Liver (tissue), 9 donors: Measurements from ENCODE around the gene KCNMB1. TPM values are rescaled to one million over a fixed set of nuclear protein-coding genes. Genes with fewer than 3 reads are reported as not detected.
"Not testable (repeated sequence)": the region's sequence is repeated elsewhere in the genome, so short reads cannot be mapped to it uniquely, and the experiment has no call there.

Experiments used
- DNase-seq: peaks from one replicate; pipeline ENCODE4 v3.0.0-alpha.2; 2017; ENCODE audit warnings: low spot score
- H3K27ac ChIP-seq, 2 donors: one replicate each; pipeline ENCODE4 v1.7.0; 2013; ENCODE audit warnings: inconsistent platforms in 2 of 2, low read length in 2 of 2, control low read depth in 1 of 2, low read depth in 1 of 2, mild to moderate bottlenecking in 1 of 2
- H3K27me3 ChIP-seq, 4 donors: one replicate each; pipeline versions ENCODE4 v1.6.1 to v1.7.0; 2013; ENCODE audit warnings: low read length in 3 of 4, inconsistent platforms in 1 of 4, mild to moderate bottlenecking in 1 of 4, moderate library complexity in 1 of 4; ENCODE audit not compliant: control insufficient read depth in 4 of 4, insufficient read depth in 4 of 4
- H3K36me3 ChIP-seq, 4 donors: one replicate each; pipeline versions ENCODE4 v1.6.1 to v1.7.0; 2013; ENCODE audit warnings: low read length in 3 of 4, mild to moderate bottlenecking in 3 of 4, low read depth in 1 of 4, moderate library complexity in 1 of 4; ENCODE audit not compliant: control insufficient read depth in 4 of 4, insufficient read depth in 3 of 4
- H3K4me1 ChIP-seq, 4 donors: one replicate each; pipeline versions ENCODE4 v1.6.1 to v1.7.0; 2013; ENCODE audit warnings: low read length in 3 of 4, mild to moderate bottlenecking in 3 of 4, moderate library complexity in 1 of 4; ENCODE audit not compliant: control insufficient read depth in 4 of 4, insufficient read depth in 4 of 4
- H3K4me3 ChIP-seq, 3 donors: one replicate each; pipeline versions ENCODE4 v1.6.1 to v1.7.0; 2013; ENCODE audit warnings: low read length in 3 of 3, control low read depth in 1 of 3, low read depth in 1 of 3, mild to moderate bottlenecking in 1 of 3
- H3K9ac ChIP-seq, 2 donors: one replicate each; pipeline ENCODE4 v1.7.0; 2013; ENCODE audit warnings: low read length in 2 of 2, mild to moderate bottlenecking in 2 of 2, moderate library complexity in 2 of 2, control low read depth in 1 of 2, low read depth in 1 of 2
- H3K9me3 ChIP-seq, 4 donors: one replicate each; pipeline versions ENCODE4 v1.6.1 to v1.7.0; 2013; ENCODE audit warnings: low read length in 3 of 4; ENCODE audit not compliant: control insufficient read depth in 4 of 4
- EGR1 ChIP-seq, 2 donors: IDR thresholded peaks; 2 replicates each; pipeline ENCODE4 v1.6.1; 2016 to 2018; ENCODE audit warnings: antibody characterized with exemption in 2 of 2, low read depth in 2 of 2
- FOXA1 ChIP-seq: IDR thresholded peaks from 2 replicates; pipeline ENCODE4 v1.6.1; 2016; ENCODE audit warnings: antibody characterized with exemption
- FOXA2 ChIP-seq: IDR thresholded peaks from 2 replicates; pipeline ENCODE4 v1.6.1; 2016; ENCODE audit warnings: antibody characterized with exemption
- GABPA ChIP-seq, 2 donors: IDR thresholded peaks in 1 of 2; conservative IDR thresholded peaks in 1 of 2; 2 replicates each; pipeline ENCODE4 v1.6.1; 2016; ENCODE audit warnings: antibody characterized with exemption in 2 of 2, mild to moderate bottlenecking in 1 of 2, moderate library complexity in 1 of 2
- HNF4A ChIP-seq, 2 donors: conservative IDR thresholded peaks; 2 replicates each; pipeline ENCODE4 v1.6.1; 2016; ENCODE audit warnings: antibody characterized with exemption in 2 of 2, mild to moderate bottlenecking in 2 of 2
- HNF4G ChIP-seq: IDR thresholded peaks from 2 replicates; pipeline ENCODE4 v1.6.1; 2016; ENCODE audit warnings: antibody characterized with exemption
- JUND ChIP-seq, 2 donors: IDR thresholded peaks; 2 replicates each; pipeline ENCODE4 v1.6.1; 2016; ENCODE audit warnings: antibody characterized with exemption in 2 of 2
- NR2F2 ChIP-seq: IDR thresholded peaks from 2 replicates; pipeline ENCODE4 v1.6.1; 2016; ENCODE audit warnings: antibody characterized with exemption
- RAD21 ChIP-seq, 2 donors: IDR thresholded peaks; 2 replicates each; pipeline ENCODE4 v1.6.1; 2016; ENCODE audit warnings: antibody characterized with exemption in 2 of 2, mild to moderate bottlenecking in 2 of 2
- RXRA ChIP-seq, 2 donors: IDR thresholded peaks; 2 replicates each; pipeline ENCODE4 v1.6.1; 2017 to 2018; ENCODE audit warnings: antibody characterized with exemption in 2 of 2, mild to moderate bottlenecking in 1 of 2
- SP1 ChIP-seq: IDR thresholded peaks from 2 replicates; pipeline ENCODE4 v1.6.1; 2018; ENCODE audit warnings: antibody characterized with exemption, mild to moderate bottlenecking
- TAF1 ChIP-seq: conservative IDR thresholded peaks from 2 replicates; pipeline ENCODE4 v1.6.1; 2016; ENCODE audit warnings: antibody characterized with exemption, mild to moderate bottlenecking
- YY1 ChIP-seq: IDR thresholded peaks from 2 replicates; pipeline ENCODE4 v1.6.1; 2016; ENCODE audit warnings: antibody characterized with exemption, mild to moderate bottlenecking
- WGBS: extraction: QIAGEN DNeasy Blood & Tissue Kit; methylation state at CpG from one replicate; pipeline ENCODE4 v1.1.7; 2013; 5-methylcytosine and 5-hydroxymethylcytosine counted together
- polyA plus RNA-seq, 2 donors: library from polyadenylated mRNA; stranded (reverse) in 1 of 2; unstranded in 1 of 2; fragments of 200-250 nt in 1 of 2; fragments of >200 nt in 1 of 2; fragmentation: Nextera tagmentation in 1 of 2; extraction: Ambion mirVana in 1 of 2; gene quantifications; one replicate each; pipeline versions ENCODE4 v1.2.1 to v1.2.3, GENCODE V29; 2013 to 2015
- total RNA-seq, 2 donors: library from RNA; depleted of rRNA; stranded (reverse); fragments of >200 nt; gene quantifications; one replicate each; pipeline ENCODE4 v1.2.3, GENCODE V29; 2014
- TF ChIP-seq, protein P1 (sequence below): IDR thresholded peaks from 2 replicates; pipeline ENCODE4 v1.6.1; 2016; ENCODE audit warnings: antibody characterized with exemption
- TF ChIP-seq, protein P2 (sequence below): IDR thresholded peaks from 2 replicates; pipeline ENCODE4 v1.6.1; 2016; ENCODE audit warnings: antibody characterized with exemption
- TF ChIP-seq, protein P3 (sequence below): fragments of 150-350 bp; IDR thresholded peaks from 2 replicates; pipeline ENCODE4 v1.5.1; 2017; ENCODE audit warnings: improper control_type of control experiment, low read depth, low read length; ENCODE audit not compliant: missing input control
- TF ChIP-seq, protein P4 (sequence below): IDR thresholded peaks from 2 replicates; pipeline ENCODE4 v1.6.1; 2016; ENCODE audit warnings: antibody characterized with exemption, mild to moderate bottlenecking
- TF ChIP-seq, protein P5 (sequence below): IDR thresholded peaks from 2 replicates; pipeline ENCODE4 v1.6.1; 2016; ENCODE audit warnings: antibody characterized with exemption
- donor health status: healthy.
- donor health status: healthy.
- donor health status: healthy.
- donor health status: healthy.
- donor health status: healthy.

The KCNMB1 gene
- total and polyA plus RNA-seq, 4 donors = 0.04 to 0.31 (median 0.20) TPM

DNA sequence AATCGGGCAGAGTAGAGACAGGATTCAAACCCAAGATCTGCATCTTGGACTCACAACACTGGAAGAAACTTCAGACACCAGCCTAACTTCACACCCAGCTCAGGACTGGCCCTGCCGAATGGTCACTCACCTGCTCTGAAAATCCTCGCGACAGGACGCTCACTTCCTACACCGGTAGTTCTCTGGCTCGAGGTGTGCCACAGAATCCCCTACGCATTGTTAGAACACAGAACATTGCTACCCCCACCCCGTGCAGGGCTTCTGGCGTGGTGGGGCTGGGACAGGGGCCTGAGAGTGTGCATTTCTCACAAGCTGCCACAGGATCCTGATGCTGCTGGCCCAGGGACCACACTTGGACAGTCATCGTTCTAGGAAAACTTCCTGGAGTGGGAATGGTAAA is 12.1 kb downstream of the KCNMB1 start:
- H3K27ac ChIP-seq = no peak overlapping the region
- no peaks in the 10 kb centered on the region for H3K4me1 ChIP-seq
- TF ChIP-seq, protein P1, sequence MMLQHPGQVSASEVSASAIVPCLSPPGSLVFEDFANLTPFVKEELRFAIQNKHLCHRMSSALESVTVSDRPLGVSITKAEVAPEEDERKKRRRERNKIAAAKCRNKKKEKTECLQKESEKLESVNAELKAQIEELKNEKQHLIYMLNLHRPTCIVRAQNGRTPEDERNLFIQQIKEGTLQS = no peak
- no peak for TF ChIP-seq JUND (IDR thresholded peaks at IDR 0.05)
- TF ChIP-seq HNF4G = no peak
- no peak for TF ChIP-seq FOXA2
- TF ChIP-seq NR2F2 = no peak
- TF ChIP-seq, protein P2, sequence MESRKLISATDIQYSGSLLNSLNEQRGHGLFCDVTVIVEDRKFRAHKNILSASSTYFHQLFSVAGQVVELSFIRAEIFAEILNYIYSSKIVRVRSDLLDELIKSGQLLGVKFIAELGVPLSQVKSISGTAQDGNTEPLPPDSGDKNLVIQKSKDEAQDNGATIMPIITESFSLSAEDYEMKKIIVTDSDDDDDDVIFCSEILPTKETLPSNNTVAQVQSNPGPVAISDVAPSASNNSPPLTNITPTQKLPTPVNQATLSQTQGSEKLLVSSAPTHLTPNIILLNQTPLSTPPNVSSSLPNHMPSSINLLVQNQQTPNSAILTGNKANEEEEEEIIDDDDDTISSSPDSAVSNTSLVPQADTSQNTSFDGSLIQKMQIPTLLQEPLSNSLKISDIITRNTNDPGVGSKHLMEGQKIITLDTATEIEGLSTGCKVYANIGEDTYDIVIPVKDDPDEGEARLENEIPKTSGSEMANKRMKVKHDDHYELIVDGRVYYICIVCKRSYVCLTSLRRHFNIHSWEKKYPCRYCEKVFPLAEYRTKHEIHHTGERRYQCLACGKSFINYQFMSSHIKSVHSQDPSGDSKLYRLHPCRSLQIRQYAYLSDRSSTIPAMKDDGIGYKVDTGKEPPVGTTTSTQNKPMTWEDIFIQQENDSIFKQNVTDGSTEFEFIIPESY = no peak
- no peak for TF ChIP-seq GABPA (IDR thresholded peaks at IDR 0.05 in 1 of 2, conservative IDR thresholded peaks at IDR 0.05 in 1 of 2)
- no peak for TF ChIP-seq RXRA (IDR thresholded peaks at IDR 0.05)
- no peak for TF ChIP-seq SP1
- no peak for TF ChIP-seq EGR1 (IDR thresholded peaks at IDR 0.05; ENCODE audit: low read depth in 2 of 2)
- no peak for TF ChIP-seq FOXA1
- no peak for TF ChIP-seq RAD21 (IDR thresholded peaks at IDR 0.05)
- TF ChIP-seq HNF4A (conservative IDR thresholded peaks at IDR 0.05) = no peak
- TF ChIP-seq YY1 = no peak
- no peaks in the 10 kb centered on the region for H3K9me3 ChIP-seq
- DNase-seq = no peak
- no peak overlapping the region for H3K9ac ChIP-seq
- no peaks in the 10 kb centered on the region for H3K27me3 ChIP-seq
- H3K36me3 ChIP-seq = no peaks in the 10 kb centered on the region
- WGBS = 90% methylated on average over 11 of the region's 11 CpGs
- H3K4me3 ChIP-seq = no peak overlapping the region

DNA sequence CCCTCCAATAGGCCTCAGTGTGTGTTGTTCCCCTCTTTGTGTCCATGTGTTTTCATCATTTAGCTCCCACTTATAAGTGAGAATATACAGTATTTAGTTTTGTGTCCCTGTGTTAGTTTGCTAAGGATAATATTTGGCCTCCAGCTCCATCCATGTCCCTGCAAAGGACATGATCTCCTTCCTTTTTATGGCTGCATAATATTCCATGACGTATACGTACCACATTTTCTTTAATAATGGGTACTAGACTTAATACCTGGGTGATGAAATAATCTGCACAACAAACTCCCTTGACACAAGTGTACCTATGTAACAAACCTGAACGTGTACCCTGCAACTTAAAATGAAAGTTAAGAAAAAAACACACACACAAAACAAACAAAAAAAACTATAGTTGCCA is 12.6 kb downstream of the KCNMB1 start:
- 86% methylated on average over 3 of the region's 3 CpGs for WGBS
- H3K9me3 ChIP-seq, H3K27me3 ChIP-seq, H3K9ac ChIP-seq, H3K4me1 ChIP-seq, DNase-seq, H3K4me3 ChIP-seq, H3K36me3 ChIP-seq, H3K27ac ChIP-seq: not testable (repeated sequence)

DNA sequence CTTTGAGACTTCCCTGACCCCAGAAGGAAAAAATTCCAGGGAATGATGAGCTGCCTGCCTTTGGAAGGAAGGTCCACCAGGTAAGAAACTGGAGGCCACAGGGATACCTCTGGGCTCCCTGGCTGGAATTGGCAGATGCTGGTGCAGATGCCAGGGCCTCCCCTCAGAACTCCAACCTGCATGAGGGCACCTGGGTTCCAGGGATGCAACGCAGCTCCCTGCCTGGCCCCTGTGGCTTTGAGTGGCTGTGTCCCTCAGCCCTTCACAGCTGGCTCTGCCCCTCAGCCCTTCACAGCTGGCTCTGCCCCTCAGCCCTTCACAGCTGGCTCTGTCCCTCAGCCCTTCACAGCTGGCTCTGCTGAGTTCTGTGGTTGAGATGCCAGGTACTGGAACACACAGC is 13.9 kb downstream of the KCNMB1 start:
- 87% methylated on average over 1 of the region's 1 CpG for WGBS
- no peak overlapping the region for H3K27ac ChIP-seq
- no peak overlapping the region for H3K4me3 ChIP-seq

More for the DNA sequence above, 13.9 kb downstream of the KCNMB1 start:
- H3K9me3 ChIP-seq = no peaks in the 10 kb centered on the region
- DNase-seq = no peak
- no peaks in the 10 kb centered on the region for H3K36me3 ChIP-seq
- no peaks in the 10 kb centered on the region for H3K4me1 ChIP-seq
- TF ChIP-seq TAF1 (no peak), RAD21 (IDR thresholded peaks at IDR 0.05) (no peak), FOXA2 (no peak), JUND (IDR thresholded peaks at IDR 0.05) (no peak), EGR1 (IDR thresholded peaks at IDR 0.05; ENCODE audit: low read depth in 2 of 2) (no peak), FOXA1 (no peak), GABPA (IDR thresholded peaks at IDR 0.05 in 1 of 2, conservative IDR thresholded peaks at IDR 0.05 in 1 of 2) (no peak), YY1 (no peak), NR2F2 (no peak), HNF4G (no peak), SP1 (no peak), RXRA (IDR thresholded peaks at IDR 0.05) (no peak), HNF4A (conservative IDR thresholded peaks at IDR 0.05) (no peak)
- TF ChIP-seq, protein P2 = no peak
- TF ChIP-seq, protein P3, sequence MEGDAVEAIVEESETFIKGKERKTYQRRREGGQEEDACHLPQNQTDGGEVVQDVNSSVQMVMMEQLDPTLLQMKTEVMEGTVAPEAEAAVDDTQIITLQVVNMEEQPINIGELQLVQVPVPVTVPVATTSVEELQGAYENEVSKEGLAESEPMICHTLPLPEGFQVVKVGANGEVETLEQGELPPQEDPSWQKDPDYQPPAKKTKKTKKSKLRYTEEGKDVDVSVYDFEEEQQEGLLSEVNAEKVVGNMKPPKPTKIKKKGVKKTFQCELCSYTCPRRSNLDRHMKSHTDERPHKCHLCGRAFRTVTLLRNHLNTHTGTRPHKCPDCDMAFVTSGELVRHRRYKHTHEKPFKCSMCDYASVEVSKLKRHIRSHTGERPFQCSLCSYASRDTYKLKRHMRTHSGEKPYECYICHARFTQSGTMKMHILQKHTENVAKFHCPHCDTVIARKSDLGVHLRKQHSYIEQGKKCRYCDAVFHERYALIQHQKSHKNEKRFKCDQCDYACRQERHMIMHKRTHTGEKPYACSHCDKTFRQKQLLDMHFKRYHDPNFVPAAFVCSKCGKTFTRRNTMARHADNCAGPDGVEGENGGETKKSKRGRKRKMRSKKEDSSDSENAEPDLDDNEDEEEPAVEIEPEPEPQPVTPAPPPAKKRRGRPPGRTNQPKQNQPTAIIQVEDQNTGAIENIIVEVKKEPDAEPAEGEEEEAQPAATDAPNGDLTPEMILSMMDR = no peak
- TF ChIP-seq, protein P1 = no peak
- TF ChIP-seq, protein P4, sequence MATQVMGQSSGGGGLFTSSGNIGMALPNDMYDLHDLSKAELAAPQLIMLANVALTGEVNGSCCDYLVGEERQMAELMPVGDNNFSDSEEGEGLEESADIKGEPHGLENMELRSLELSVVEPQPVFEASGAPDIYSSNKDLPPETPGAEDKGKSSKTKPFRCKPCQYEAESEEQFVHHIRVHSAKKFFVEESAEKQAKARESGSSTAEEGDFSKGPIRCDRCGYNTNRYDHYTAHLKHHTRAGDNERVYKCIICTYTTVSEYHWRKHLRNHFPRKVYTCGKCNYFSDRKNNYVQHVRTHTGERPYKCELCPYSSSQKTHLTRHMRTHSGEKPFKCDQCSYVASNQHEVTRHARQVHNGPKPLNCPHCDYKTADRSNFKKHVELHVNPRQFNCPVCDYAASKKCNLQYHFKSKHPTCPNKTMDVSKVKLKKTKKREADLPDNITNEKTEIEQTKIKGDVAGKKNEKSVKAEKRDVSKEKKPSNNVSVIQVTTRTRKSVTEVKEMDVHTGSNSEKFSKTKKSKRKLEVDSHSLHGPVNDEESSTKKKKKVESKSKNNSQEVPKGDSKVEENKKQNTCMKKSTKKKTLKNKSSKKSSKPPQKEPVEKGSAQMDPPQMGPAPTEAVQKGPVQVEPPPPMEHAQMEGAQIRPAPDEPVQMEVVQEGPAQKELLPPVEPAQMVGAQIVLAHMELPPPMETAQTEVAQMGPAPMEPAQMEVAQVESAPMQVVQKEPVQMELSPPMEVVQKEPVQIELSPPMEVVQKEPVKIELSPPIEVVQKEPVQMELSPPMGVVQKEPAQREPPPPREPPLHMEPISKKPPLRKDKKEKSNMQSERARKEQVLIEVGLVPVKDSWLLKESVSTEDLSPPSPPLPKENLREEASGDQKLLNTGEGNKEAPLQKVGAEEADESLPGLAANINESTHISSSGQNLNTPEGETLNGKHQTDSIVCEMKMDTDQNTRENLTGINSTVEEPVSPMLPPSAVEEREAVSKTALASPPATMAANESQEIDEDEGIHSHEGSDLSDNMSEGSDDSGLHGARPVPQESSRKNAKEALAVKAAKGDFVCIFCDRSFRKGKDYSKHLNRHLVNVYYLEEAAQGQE = no peak
- TF ChIP-seq, protein P5, sequence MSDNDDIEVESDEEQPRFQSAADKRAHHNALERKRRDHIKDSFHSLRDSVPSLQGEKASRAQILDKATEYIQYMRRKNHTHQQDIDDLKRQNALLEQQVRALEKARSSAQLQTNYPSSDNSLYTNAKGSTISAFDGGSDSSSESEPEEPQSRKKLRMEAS = no peak
- no peak overlapping the region for H3K9ac ChIP-seq
- no peaks in the 10 kb centered on the region for H3K27me3 ChIP-seq
